Gastroesophageal sphincter (tissue), 3 donors: Measurements from ENCODE around the gene OLIG1.

Experiments
- POLR2A ChIP-seq, 2 donors: fragments of 450-650 bp; IDR thresholded peaks; one replicate each; pipeline ENCODE4 v1.6.1; 2017; ENCODE audit warnings: antibody characterized with exemption in 2 of 2, mild to moderate bottlenecking in 2 of 2, moderate library complexity in 1 of 2
- POLR2AphosphoS5 ChIP-seq: sonication (generic); formaldehyde crosslinking; IDR thresholded peaks from one replicate; pipeline ENCODE4 v1.6.1; 2017; ENCODE audit warnings: antibody characterized with exemption
- TF ChIP-seq, protein P1 (sequence below), 4 experiments: fragments of 200-600 bp in 2 of 4; fragments of 450-650 bp in 2 of 4; sonication (generic) in 1 of 4; IDR thresholded peaks; one replicate each; pipeline ENCODE4 v1.5.1; 2017 to 2019; ENCODE audit warnings: antibody characterized with exemption in 4 of 4, mild to moderate bottlenecking in 2 of 4, moderate library complexity in 2 of 4

DNA sequence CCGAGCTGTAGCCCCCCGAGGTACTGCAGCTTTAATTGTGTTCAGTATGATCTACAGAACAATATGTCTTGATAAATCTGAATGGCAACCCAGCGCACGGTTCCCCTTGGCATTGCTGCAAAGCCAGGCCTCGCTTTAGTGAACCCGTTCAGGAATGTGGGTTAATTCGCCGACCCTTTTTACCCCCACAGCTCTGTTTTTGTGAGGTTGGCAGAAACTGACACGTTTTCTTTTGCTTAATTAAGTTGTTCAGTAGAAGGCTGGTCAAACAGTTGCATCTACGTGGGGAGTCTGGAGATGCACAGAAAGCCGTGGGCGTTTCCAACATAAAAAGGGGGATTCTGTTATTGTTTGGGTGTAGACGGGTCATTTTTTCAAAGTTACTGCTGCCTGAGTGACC, 43.2 kb downstream of the OLIG1 start:
- TF ChIP-seq, protein P1, sequence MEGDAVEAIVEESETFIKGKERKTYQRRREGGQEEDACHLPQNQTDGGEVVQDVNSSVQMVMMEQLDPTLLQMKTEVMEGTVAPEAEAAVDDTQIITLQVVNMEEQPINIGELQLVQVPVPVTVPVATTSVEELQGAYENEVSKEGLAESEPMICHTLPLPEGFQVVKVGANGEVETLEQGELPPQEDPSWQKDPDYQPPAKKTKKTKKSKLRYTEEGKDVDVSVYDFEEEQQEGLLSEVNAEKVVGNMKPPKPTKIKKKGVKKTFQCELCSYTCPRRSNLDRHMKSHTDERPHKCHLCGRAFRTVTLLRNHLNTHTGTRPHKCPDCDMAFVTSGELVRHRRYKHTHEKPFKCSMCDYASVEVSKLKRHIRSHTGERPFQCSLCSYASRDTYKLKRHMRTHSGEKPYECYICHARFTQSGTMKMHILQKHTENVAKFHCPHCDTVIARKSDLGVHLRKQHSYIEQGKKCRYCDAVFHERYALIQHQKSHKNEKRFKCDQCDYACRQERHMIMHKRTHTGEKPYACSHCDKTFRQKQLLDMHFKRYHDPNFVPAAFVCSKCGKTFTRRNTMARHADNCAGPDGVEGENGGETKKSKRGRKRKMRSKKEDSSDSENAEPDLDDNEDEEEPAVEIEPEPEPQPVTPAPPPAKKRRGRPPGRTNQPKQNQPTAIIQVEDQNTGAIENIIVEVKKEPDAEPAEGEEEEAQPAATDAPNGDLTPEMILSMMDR (IDR thresholded peaks at IDR 0.05), result no peak
- TF ChIP-seq POLR2A (IDR thresholded peaks at IDR 0.05) (no peak), POLR2AphosphoS5 (no peak)
